NCI-H748 treated with DMSO at 0.1 percent for 48 hours (cell line): ENCODE measurements around the gene PRMT3.
"Not testable (repeated sequence)": the region's sequence is repeated elsewhere in the genome, so short reads cannot be mapped to it uniquely, and the experiment has no call there.

Experiments used
- DNase-seq: peaks from one replicate; lab custom pipeline; 2025; lab: John Stamatoyannopoulos, UW

Gene PRMT3

GRCh38 chr11:20518323-20518834, 130.9 kb downstream of the PRMT3 start:
- no peak for DNase-seq

GRCh38 chr11:20522536-20522935, 135.0 kb downstream of the PRMT3 start:
- no peak for DNase-seq

- DNase-seq = no peak
Measured at GRCh38 chr11:20529757-20530156, 142.2 kb downstream of the PRMT3 start.

- no peak for DNase-seq
Measured at GRCh38 chr11:20530942-20531703, 143.6 kb downstream of the PRMT3 start.

- no peak for DNase-seq
Measured at GRCh38 chr11:20535271-20535881, 147.9 kb downstream of the PRMT3 start.

DNA sequence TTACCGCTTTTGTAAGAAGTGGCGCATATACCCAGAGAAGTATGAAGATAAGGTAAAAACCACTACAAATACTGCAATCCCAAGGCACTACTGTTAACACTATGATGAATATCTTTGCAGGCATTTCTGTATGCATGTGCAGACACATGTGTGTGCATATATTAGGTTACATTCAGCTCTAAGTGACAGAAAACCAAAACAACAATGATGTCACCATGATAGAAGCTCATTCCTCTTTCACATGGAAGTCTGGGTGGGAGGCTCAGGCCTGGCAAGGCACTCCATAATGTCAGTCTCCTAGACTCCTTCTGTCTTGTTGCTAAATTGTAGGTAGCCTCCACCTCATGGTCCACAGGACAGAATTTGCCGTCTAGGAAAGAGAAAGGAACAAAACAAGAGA, 148.8 kb downstream of the PRMT3 start:
- DNase-seq = no peak

GRCh38 chr11:20536784-20537183, 149.3 kb downstream of the PRMT3 start:
- DNase-seq = no peak

DNA sequence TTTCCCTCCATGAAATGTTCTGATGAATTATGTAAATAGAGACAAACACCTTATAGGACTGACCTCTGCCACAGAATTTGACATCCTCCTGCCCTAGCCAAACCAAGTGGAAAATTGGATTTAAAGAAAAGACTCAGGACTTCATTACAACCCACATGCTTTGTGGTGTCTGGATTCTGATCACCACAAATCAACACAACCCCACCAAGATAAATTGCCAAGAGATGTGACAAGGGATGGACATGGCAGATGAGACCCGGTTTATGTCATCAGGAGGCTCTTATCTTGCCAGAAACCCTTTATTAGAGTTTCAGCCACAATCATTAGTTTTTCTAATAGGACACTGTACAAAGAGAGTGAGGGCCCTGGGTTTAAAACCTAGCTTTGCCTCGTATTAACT, 154.0 kb downstream of the PRMT3 start:
- DNase-seq = no peak

DNA sequence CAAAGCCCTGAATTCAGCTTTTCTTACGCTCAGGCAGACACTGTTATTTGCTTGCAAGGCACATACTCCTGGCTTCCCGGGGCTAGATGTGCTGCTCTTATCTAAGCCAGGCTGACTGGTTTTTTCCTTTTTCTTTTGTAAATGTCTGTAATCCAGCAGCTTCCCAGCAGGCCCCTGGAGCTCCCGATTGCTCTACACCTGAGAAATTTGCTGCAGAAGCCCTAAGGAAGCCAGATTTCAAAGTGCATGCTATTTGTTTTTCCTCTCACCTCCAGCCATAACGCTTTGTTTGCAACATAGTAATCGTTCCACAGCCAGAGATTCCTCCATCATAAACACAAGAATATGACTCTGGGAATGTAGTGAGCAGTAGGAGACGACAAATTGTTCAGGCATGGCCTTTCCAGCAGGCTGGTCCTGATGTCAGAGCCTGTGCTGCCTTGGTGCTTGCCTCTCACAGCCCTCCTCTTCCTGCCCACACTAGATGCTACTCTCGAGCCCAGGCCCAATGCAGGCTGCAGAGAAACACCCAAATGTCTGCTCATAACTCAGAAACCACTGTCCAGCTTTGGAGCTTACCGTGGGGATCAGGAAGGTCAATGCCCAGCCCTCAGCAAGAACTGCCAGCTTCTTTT, 157.2 kb downstream of the PRMT3 start:
- DNase-seq = no peak

GRCh38 chr11:20547411-20547810, 159.9 kb downstream of the PRMT3 start:
- DNase-seq = no peak

GRCh38 chr11:20551096-20551495, 163.6 kb downstream of the PRMT3 start:
- no peak for DNase-seq

DNA sequence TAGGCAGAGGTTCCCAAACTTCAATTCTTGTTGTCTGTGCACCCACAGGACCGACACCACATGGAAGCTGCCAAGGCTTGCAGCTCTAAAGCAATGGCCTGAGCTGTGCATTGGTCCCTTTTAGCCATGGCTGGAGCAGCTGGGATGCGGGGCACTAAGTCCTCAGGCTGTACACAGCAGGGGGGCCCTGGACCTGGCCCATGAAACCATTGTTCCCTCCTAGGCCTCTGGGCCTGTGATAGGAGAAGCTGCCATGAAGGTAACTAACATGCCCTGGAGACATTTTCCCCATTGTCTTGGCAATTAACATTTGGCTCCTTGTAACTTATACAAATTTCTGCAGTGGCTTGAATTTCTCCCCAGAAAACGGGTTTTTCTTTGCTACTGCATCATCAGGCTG, 168.3 kb downstream of the PRMT3 start:
- no peak for DNase-seq

GRCh38 chr11:20556396-20556795, 168.9 kb downstream of the PRMT3 start:
- DNase-seq = not testable (repeated sequence)

DNA sequence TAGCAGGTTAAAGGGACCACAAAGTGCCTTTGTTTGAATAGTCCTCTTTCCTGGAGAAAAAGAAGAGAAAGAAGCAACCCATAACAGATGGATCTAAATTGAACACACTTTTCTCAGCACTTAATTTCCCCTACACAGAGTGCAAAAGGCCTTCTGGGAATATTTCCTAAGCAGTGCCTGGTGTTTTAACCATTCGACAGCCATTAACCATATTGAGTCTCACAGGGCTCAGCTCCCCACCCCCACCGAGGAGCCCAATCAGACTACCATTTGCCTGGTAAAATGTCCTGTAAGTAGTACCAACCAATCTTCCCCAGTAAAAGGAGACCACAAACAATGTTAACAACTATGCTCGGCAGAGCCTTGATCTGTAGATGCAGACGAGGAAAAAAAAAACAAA, 171.2 kb downstream of the PRMT3 start:
- no peak for DNase-seq
